ENCODE results near the gene HMOX1. TPM values are rescaled to one million over a fixed set of nuclear protein-coding genes. Genes with fewer than 3 reads are reported as not detected.
A peak's percentile ranks its signal among the peaks of the same experiment; 100 is the strongest.

HMOX1 gene
- total and polyA plus RNA-seq, 2 of the 13 experiments (the other 11 are each of a cell fraction or from before 2014, with no cell fraction given), result 53.6 to 67.4 TPM

GRCh38 chr22:35350539-35351503, 30.1 kb upstream of the HMOX1 start (continued):
- TF ChIP-seq E2F2 (CRISPR knock-in tag; IDR thresholded peaks at IDR 0.05; ENCODE audit: borderline replicate concordance) (no peak), HMG20A (CRISPR knock-in tag; IDR thresholded peaks at IDR 0.05; ENCODE audit: borderline replicate concordance) (no peak), SNRNP70 (IDR thresholded peaks at IDR 0.05; ENCODE audit: low read depth, low read length) (no peak), ZBTB49 (CRISPR knock-in tag; IDR thresholded peaks at IDR 0.05; ENCODE audit: borderline replicate concordance) (peak; percentile 78; the same call in 1 of the 2 replicates), ZBTB20 (CRISPR knock-in tag; IDR thresholded peaks at IDR 0.05; ENCODE audit: borderline replicate concordance, low read depth) (peak; percentile 22; the same call in 1 of the 2 replicates), PCBP2 (optimal IDR thresholded peaks at IDR 0.05; ENCODE audit: low read depth, low read length, poor library complexity, severe bottlenecking) (no peak), ZFX (CRISPR knock-in tag; IDR thresholded peaks at IDR 0.05; ENCODE audit: low read depth) (peak; percentile 76), TSC22D2 (CRISPR knock-in tag; IDR thresholded peaks at IDR 0.05; ENCODE audit: borderline replicate concordance) (0 out of 2 replicates have a peak, but pooled peaks have one; percentile 71), JDP2 (CRISPR knock-in tag; IDR thresholded peaks at IDR 0.05; ENCODE audit: borderline replicate concordance) (no peak), ZNF431 (CRISPR knock-in tag; IDR thresholded peaks at IDR 0.05; ENCODE audit: borderline replicate concordance, low read depth) (no peak), PAF1 (CRISPR knock-in tag; IDR thresholded peaks at IDR 0.05) (0 out of 2 replicates have a peak, but pooled peaks have one; percentile 51), ZNF296 (CRISPR knock-in tag; conservative IDR thresholded peaks at IDR 0.05) (no peak), AFF4 (CRISPR knock-in tag; IDR thresholded peaks at IDR 0.05) (no peak), MTA3 (CRISPR knock-in tag; IDR thresholded peaks at IDR 0.05) (no peak), ATF3 (CRISPR knock-in tag; IDR thresholded peaks at IDR 0.05) (0 out of 2 replicates have a peak, but pooled peaks have one; percentile 48), IRF1 (CRISPR knock-in tag; IDR thresholded peaks at IDR 0.05; ENCODE audit: low read depth) (no peak), SP5 (CRISPR knock-in tag; IDR thresholded peaks at IDR 0.05; ENCODE audit: borderline replicate concordance, low read depth) (peak; percentile 65)
